Testis (tissue), 2 donors: Measurements from ENCODE around the gene MECR.

Experiments
- POLR2A ChIP-seq: fragments of 450-650 bp; IDR thresholded peaks from one replicate; pipeline ENCODE4 v1.6.1; 2017; ENCODE audit warnings: antibody characterized with exemption, mild to moderate bottlenecking, moderate library complexity
- TF ChIP-seq, protein P1 (sequence below), 3 experiments: fragments of 450-650 bp in 2 of 3; fragments of 200-600 bp in 1 of 3; sonication (generic) in 1 of 3; IDR thresholded peaks; one replicate each; pipeline ENCODE4 v1.5.1; 2016 to 2019; ENCODE audit warnings: antibody characterized with exemption in 3 of 3, mild to moderate bottlenecking in 2 of 3, moderate library complexity in 1 of 3

- peak; percentile 72 for TF ChIP-seq POLR2A
- TF ChIP-seq, protein P1, sequence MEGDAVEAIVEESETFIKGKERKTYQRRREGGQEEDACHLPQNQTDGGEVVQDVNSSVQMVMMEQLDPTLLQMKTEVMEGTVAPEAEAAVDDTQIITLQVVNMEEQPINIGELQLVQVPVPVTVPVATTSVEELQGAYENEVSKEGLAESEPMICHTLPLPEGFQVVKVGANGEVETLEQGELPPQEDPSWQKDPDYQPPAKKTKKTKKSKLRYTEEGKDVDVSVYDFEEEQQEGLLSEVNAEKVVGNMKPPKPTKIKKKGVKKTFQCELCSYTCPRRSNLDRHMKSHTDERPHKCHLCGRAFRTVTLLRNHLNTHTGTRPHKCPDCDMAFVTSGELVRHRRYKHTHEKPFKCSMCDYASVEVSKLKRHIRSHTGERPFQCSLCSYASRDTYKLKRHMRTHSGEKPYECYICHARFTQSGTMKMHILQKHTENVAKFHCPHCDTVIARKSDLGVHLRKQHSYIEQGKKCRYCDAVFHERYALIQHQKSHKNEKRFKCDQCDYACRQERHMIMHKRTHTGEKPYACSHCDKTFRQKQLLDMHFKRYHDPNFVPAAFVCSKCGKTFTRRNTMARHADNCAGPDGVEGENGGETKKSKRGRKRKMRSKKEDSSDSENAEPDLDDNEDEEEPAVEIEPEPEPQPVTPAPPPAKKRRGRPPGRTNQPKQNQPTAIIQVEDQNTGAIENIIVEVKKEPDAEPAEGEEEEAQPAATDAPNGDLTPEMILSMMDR (IDR thresholded peaks at IDR 0.05) = peak; percentile 67 to 88 (median 73)
Observed at GRCh38 chr1:29181413-29182225, 49.1 kb downstream of the MECR start, which contains the start of gene SRSF4.
